Fibroblast of the conjunctiva (primary cell): ENCODE measurements around the gene SLC4A1.

Experiments used
- DNase-seq: peaks from one replicate; pipeline ENCODE4 v3.0.0-alpha.2; 2010; ENCODE audit warnings: low read depth

SLC4A1 gene

GRCh38 chr17:44205962-44206824 is 61.7 kb downstream of the SLC4A1 start:
- no peak for DNase-seq

GRCh38 chr17:44204441-44204882 is 63.5 kb downstream of the SLC4A1 start:
- no peak for DNase-seq

GRCh38 chr17:44203731-44204440 is 64.0 kb downstream of the SLC4A1 start:
- peak; percentile 51 for DNase-seq

- no peak for DNase-seq
These were observed 65.2 kb downstream of the SLC4A1 start for GRCh38 chr17:44202756-44203155.

GRCh38 chr17:44200478-44201155 is 67.3 kb downstream of the SLC4A1 start:
- no peak for DNase-seq

- DNase-seq: peak; percentile 98
These were observed 68.1 kb downstream of the SLC4A1 start, which contains the start of gene ATXN7L3 for GRCh38 chr17:44199553-44200477. Gene ATXN7L3 (minus strand): TSS chr17:44199884. CDS start chr17:44198070, 1,814 bp downstream.

GRCh38 chr17:44198721-44199552 is 69.0 kb downstream of the SLC4A1 start:
- no peak for DNase-seq
